Gastrocnemius medialis (tissue), 4 donors: Measurements from ENCODE around the gene GPRC5D.

Source experiments
- CTCF ChIP-seq, 5 experiments: fragments of 450-650 bp in 3 of 5; fragments of 200-600 bp in 2 of 5; sonication (generic) in 2 of 5; IDR thresholded peaks in 4 of 5; conservative IDR thresholded peaks in 1 of 5; 1 replicate in 4 of 5; 2 replicates in 1 of 5; pipeline ENCODE4 v1.5.1; 2016 to 2019; ENCODE audit warnings: antibody characterized with exemption in 5 of 5, mild to moderate bottlenecking in 3 of 5, moderate library complexity in 3 of 5
- POLR2A ChIP-seq, 2 donors: fragments of 450-650 bp; IDR thresholded peaks; one replicate each; pipeline ENCODE4 v1.6.1; 2017; ENCODE audit warnings: antibody characterized with exemption in 2 of 2, mild to moderate bottlenecking in 2 of 2, moderate library complexity in 2 of 2

DNA sequence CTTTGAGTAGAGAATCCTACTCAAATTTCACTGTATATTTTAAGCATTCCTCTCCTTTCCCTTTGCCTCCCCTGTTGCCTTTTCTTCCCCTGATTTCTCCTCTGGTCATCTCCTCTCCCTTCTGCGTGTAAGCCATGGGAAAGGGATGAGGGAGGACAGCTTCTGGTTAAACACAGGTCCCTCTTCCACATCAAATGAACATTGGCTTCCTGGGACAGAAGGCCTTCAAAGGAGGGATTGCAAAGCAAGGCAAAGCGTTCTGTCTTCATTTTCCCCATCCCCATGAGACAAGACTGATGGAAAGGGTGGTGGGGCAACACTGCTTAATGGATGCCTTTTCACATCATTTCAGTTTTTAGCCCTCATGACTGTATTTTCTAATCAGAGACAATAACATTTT, 34.5 kb downstream of the GPRC5D start:
- TF ChIP-seq POLR2A (IDR thresholded peaks at IDR 0.05) (no peak), CTCF (IDR thresholded peaks at IDR 0.05 in 4 of 5, conservative IDR thresholded peaks at IDR 0.05 in 1 of 5) (no peak)
